Neuronal stem cell (in vitro differentiated cells): Measurements from ENCODE around the gene CRISP2.
"Not testable (repeated sequence)": the region's sequence is repeated elsewhere in the genome, so short reads cannot be mapped to it uniquely, and the experiment has no call there.

Experiments
- DNase-seq: peaks from one replicate; pipeline ENCODE4 v3.0.0-alpha.2; 2013; ENCODE audit warnings: low spot score
- H2AFZ ChIP-seq: one replicate; pipeline ENCODE4 v1.6.1; 2013; ENCODE audit warnings: mild to moderate bottlenecking, low read length, inconsistent platforms
- H2AK5ac ChIP-seq: 2 replicates; pipeline ENCODE4 v1.6.1; 2013; ENCODE audit warnings: low read depth, mild to moderate bottlenecking, inconsistent platforms, low read length, moderate library complexity, mixed read lengths
- H2BK120ac ChIP-seq: 2 replicates; pipeline ENCODE4 v1.6.1; 2013; ENCODE audit warnings: low read depth, mild to moderate bottlenecking, inconsistent platforms, low read length, moderate library complexity, mixed read lengths
- H2BK12ac ChIP-seq: one replicate; pipeline ENCODE4 v1.6.1; 2013; ENCODE audit warnings: low read length, inconsistent platforms
- H2BK15ac ChIP-seq: 2 replicates; pipeline ENCODE4 v1.6.1; 2013; ENCODE audit warnings: mild to moderate bottlenecking, low read length, inconsistent platforms, mixed read lengths
- H2BK5ac ChIP-seq: one replicate; pipeline ENCODE4 v1.6.1; 2013; ENCODE audit warnings: inconsistent platforms, mild to moderate bottlenecking, low read length, moderate library complexity
- H3K14ac ChIP-seq: one replicate; pipeline ENCODE4 v1.6.1; 2013; ENCODE audit warnings: low read length, inconsistent platforms
- H3K18ac ChIP-seq: 2 replicates; pipeline ENCODE4 v1.6.1; 2013; ENCODE audit warnings: low read length, inconsistent platforms
- H3K23ac ChIP-seq: 2 replicates; pipeline ENCODE4 v1.6.1; 2013; ENCODE audit warnings: low read depth, mild to moderate bottlenecking, mixed read lengths, low read length, inconsistent platforms; ENCODE audit not compliant: poor library complexity
- H3K27ac ChIP-seq: replicated peaks from 3 replicates; pipeline ENCODE4 v1.5.1; 2013; ENCODE audit warnings: low read length, inconsistent platforms
- H3K27me3 ChIP-seq, 3 experiments: 2 replicates each; pipeline ENCODE4 v1.6.1; 2013; ENCODE audit warnings: low read length in 3 of 3, mild to moderate bottlenecking in 2 of 3, inconsistent platforms in 1 of 3, low read depth in 1 of 3, mixed read lengths in 1 of 3, moderate library complexity in 1 of 3; ENCODE audit not compliant: control insufficient read depth in 3 of 3, insufficient read depth in 3 of 3
- H3K36me3 ChIP-seq, 2 donors: replicated peaks in 1 of 2; 2 replicates each; pipeline ENCODE4 v1.6.1; 2013; ENCODE audit warnings: low read length in 2 of 2; ENCODE audit not compliant: control insufficient read depth in 2 of 2, insufficient read depth in 2 of 2
- H3K4ac ChIP-seq: 2 replicates; pipeline ENCODE4 v1.6.1; 2013; ENCODE audit warnings: inconsistent platforms, mild to moderate bottlenecking, low read length, moderate library complexity
- H3K4me1 ChIP-seq, 2 donors: 1 replicate in 1 of 2; 2 replicates in 1 of 2; pipeline ENCODE4 v1.6.1; 2013; ENCODE audit warnings: low read length in 2 of 2, low read depth in 1 of 2; ENCODE audit not compliant: control insufficient read depth in 2 of 2, insufficient read depth in 1 of 2
- H3K4me2 ChIP-seq: one replicate; pipeline ENCODE4 v1.6.1; 2013; ENCODE audit warnings: mild to moderate bottlenecking, low read length, inconsistent platforms; ENCODE audit not compliant: insufficient read depth, poor library complexity, severe bottlenecking
- H3K4me3 ChIP-seq, 2 donors: 2 replicates each; pipeline ENCODE4 v1.5.1; 2013; ENCODE audit warnings: low read length in 2 of 2, mild to moderate bottlenecking in 2 of 2, inconsistent platforms in 1 of 2, moderate library complexity in 1 of 2
- H3K79me1 ChIP-seq: one replicate; pipeline ENCODE4 v1.6.1; 2013; ENCODE audit warnings: low read depth, mild to moderate bottlenecking, inconsistent platforms, low read length, moderate library complexity
- H3K9ac ChIP-seq: one replicate; pipeline ENCODE4 v1.6.1; 2013; ENCODE audit warnings: mild to moderate bottlenecking, low read depth, low read length, inconsistent platforms; ENCODE audit not compliant: poor library complexity
- H3K9me3 ChIP-seq, 2 donors: replicated peaks in 1 of 2; 2 replicates each; pipeline versions ENCODE3 to v1.6.1; 2013; ENCODE audit warnings: low read length in 2 of 2, mild to moderate bottlenecking in 2 of 2, inconsistent platforms in 1 of 2, low read depth in 1 of 2, mixed read lengths in 1 of 2, moderate library complexity in 1 of 2; ENCODE audit not compliant: control insufficient read depth in 2 of 2, insufficient read depth in 1 of 2
- H4K8ac ChIP-seq: one replicate; pipeline ENCODE4 v1.6.1; 2013; ENCODE audit warnings: low read depth, mild to moderate bottlenecking, inconsistent platforms, low read length, moderate library complexity
- H4K91ac ChIP-seq: one replicate; pipeline ENCODE4 v1.6.1; 2013; ENCODE audit warnings: low read length, low read depth, mild to moderate bottlenecking, inconsistent platforms; ENCODE audit not compliant: poor library complexity
- WGBS, 2 donors: extraction: QIAGEN DNeasy Blood & Tissue Kit; methylation state at CpG; one replicate each; pipeline ENCODE4 v1.1.7; 2013; ENCODE audit warnings: missing lambda C conversion rate in 2 of 2, mixed read lengths in 1 of 2; ENCODE audit not compliant: insufficient read length in 2 of 2, insufficient replicate concordance in 1 of 2; ENCODE audit errors: extremely low coverage in 2 of 2; 5-methylcytosine and 5-hydroxymethylcytosine counted together

Gene CRISP2

GRCh38 chr6:49723917-49724316, 10.6 kb upstream of the CRISP2 start:
- H3K9me3 ChIP-seq, H2BK120ac ChIP-seq, H3K14ac ChIP-seq, H3K36me3 ChIP-seq, H3K4me2 ChIP-seq, H3K4ac ChIP-seq, H2AK5ac ChIP-seq, H3K23ac ChIP-seq, H2BK5ac ChIP-seq, H3K4me1 ChIP-seq, H4K91ac ChIP-seq, H3K9ac ChIP-seq, DNase-seq, H2AFZ ChIP-seq, H3K79me1 ChIP-seq, H4K8ac ChIP-seq, H3K27me3 ChIP-seq, H3K27ac ChIP-seq, H3K4me3 ChIP-seq, H2BK15ac ChIP-seq, H3K18ac ChIP-seq, H2BK12ac ChIP-seq: not testable (repeated sequence)
- no CpG with 5 or more reads among the region's 4 CpGs for WGBS, 2 donors

GRCh38 chr6:49721297-49721696, 8.0 kb upstream of the CRISP2 start:
- Histone ChIP-seq H2BK120ac (no peak overlapping the region), H4K8ac (no peak overlapping the region), H3K18ac (no peak overlapping the region), H2BK15ac (no peak overlapping the region), H3K27me3 (no peaks in the 10 kb centered on the region), H3K4me2 (no peak overlapping the region), H3K4ac (no peak overlapping the region), H2AK5ac (no peak overlapping the region), H2AFZ (no peak overlapping the region), H2BK5ac (no peak overlapping the region), H2BK12ac (no peak overlapping the region), H3K23ac (no peak overlapping the region), H3K9me3 (peaks cover 0 to 2% of the 10 kb centered on the region in 2 donors), H3K79me1 (no peaks in the 10 kb centered on the region), H3K4me1 (no peaks in the 10 kb centered on the region), H3K27ac (no peak overlapping the region), H4K91ac (no peak overlapping the region), H3K9ac (no peak overlapping the region), H3K4me3 (no peak overlapping the region), H3K14ac (no peak overlapping the region), H3K36me3 (no peaks in the 10 kb centered on the region)
- WGBS, 2 donors = no CpG with 5 or more reads among the region's 2 CpGs
- no peak for DNase-seq

- DNase-seq = no peak
- Histone ChIP-seq H3K27me3 (no peaks in the 10 kb centered on the region), H3K4me1 (no peaks in the 10 kb centered on the region), H3K79me1 (no peaks in the 10 kb centered on the region), H3K23ac (no peak overlapping the region), H4K8ac (no peak overlapping the region), H2BK5ac (no peak overlapping the region), H3K9ac (no peak overlapping the region), H3K14ac (no peak overlapping the region), H2AFZ (no peak overlapping the region), H3K4ac (no peak overlapping the region), H3K36me3 (no peaks in the 10 kb centered on the region), H2BK12ac (no peak overlapping the region), H2BK15ac (no peak overlapping the region), H4K91ac (no peak overlapping the region), H3K18ac (no peak overlapping the region), H2AK5ac (no peak overlapping the region), H3K27ac (no peak overlapping the region), H3K4me3 (no peak overlapping the region), H3K9me3 (peaks cover 0 to 2% of the 10 kb centered on the region in 2 donors), H3K4me2 (no peak overlapping the region), H2BK120ac (no peak overlapping the region)
- WGBS, 2 donors = no CpG with 5 or more reads among the region's 7 CpGs
Measured at GRCh38 chr6:49720372-49720771, 7.0 kb upstream of the CRISP2 start.

- no peak overlapping the region for H3K27ac ChIP-seq
- no peak for DNase-seq
- no peak overlapping the region for H3K4ac ChIP-seq
- H2BK12ac ChIP-seq = no peak overlapping the region
- no peak overlapping the region for H4K8ac ChIP-seq
- H3K4me2 ChIP-seq = no peak overlapping the region
- H2AFZ ChIP-seq = no peak overlapping the region
- H3K27me3 ChIP-seq = no peaks in the 10 kb centered on the region
- no peak overlapping the region for H2BK5ac ChIP-seq
- H3K14ac ChIP-seq = no peak overlapping the region
- peaks cover 0 to 3% of the 10 kb centered on the region in 2 donors for H3K9me3 ChIP-seq
- no peak overlapping the region for H2BK15ac ChIP-seq
- no peak overlapping the region for H3K18ac ChIP-seq
- no peaks in the 10 kb centered on the region for H3K4me1 ChIP-seq
- H3K79me1 ChIP-seq = no peaks in the 10 kb centered on the region
- no peak overlapping the region for H3K4me3 ChIP-seq
- no peak overlapping the region for H2BK120ac ChIP-seq
- H3K23ac ChIP-seq = no peak overlapping the region
- no peak overlapping the region for H4K91ac ChIP-seq
- no peak overlapping the region for H2AK5ac ChIP-seq
- H3K36me3 ChIP-seq = no peaks in the 10 kb centered on the region
- H3K9ac ChIP-seq = no peak overlapping the region
Measured at GRCh38 chr6:49698478-49698877, 14.9 kb downstream of the CRISP2 start.
